D721Med (cell line): Measurements from ENCODE around the gene MAPKAP1.

ENCODE experiments used
- DNase-seq: peaks from one replicate; pipeline ENCODE4 v3.0.0; 2011; ENCODE audit warnings: low spot score; ENCODE audit not compliant: insufficient read length
- FAIRE-seq: peaks from 2 replicates; lab custom pipeline; 2011; peaks lifted over from hg19 to GRCh38; lab: Jason Lieb, UNC
- CTCF ChIP-seq: IDR thresholded peaks from 2 replicates; pipeline ENCODE4 v1.5.1; 2012; ENCODE audit warnings: mild to moderate bottlenecking, control low read depth; ENCODE audit not compliant: insufficient read depth; ENCODE audit errors: missing control alignments

Gene MAPKAP1

GRCh38 chr9:125732562-125732961, 25.6 kb upstream of the MAPKAP1 start:
- no peak for FAIRE-seq
- no peak for TF ChIP-seq CTCF

GRCh38 chr9:125730168-125730567, 23.2 kb upstream of the MAPKAP1 start:
- DNase-seq: no peak
- no peak for FAIRE-seq
- TF ChIP-seq CTCF: no peak

More at GRCh38 chr9:125732562-125732961, 25.6 kb upstream of the MAPKAP1 start:
- no peak for DNase-seq

- no peak for TF ChIP-seq CTCF
- DNase-seq: no peak
- no peak for FAIRE-seq
These were observed 19.6 kb upstream of the MAPKAP1 start for GRCh38 chr9:125726456-125727132.

GRCh38 chr9:125707472-125707804, 430 bp upstream of the MAPKAP1 start:
- DNase-seq: no peak
- no peak for FAIRE-seq
- no peak for TF ChIP-seq CTCF

GRCh38 chr9:125705893-125706292, 1.1 kb downstream of the MAPKAP1 start:
- no peak for TF ChIP-seq CTCF
- DNase-seq: no peak
- no peak for FAIRE-seq

GRCh38 chr9:125703662-125704061, 3.3 kb downstream of the MAPKAP1 start:
- no peak for FAIRE-seq

More at GRCh38 chr9:125703662-125704061, 3.3 kb downstream of the MAPKAP1 start:
- DNase-seq: no peak
- no peak for TF ChIP-seq CTCF
